Fibroblast of villous mesenchyme (primary cell): ENCODE data around the gene PHF19. TPM values are rescaled to one million over a fixed set of nuclear protein-coding genes. Genes with fewer than 3 reads are reported as not detected.

Experiments
- DNase-seq: peaks from one replicate; pipeline ENCODE4 v3.0.0-alpha.2; 2010; ENCODE audit warnings: low read depth
- H3K4me3 ChIP-seq: 2 replicates; pipeline ENCODE4 v1.5.1; 2011; ENCODE audit warnings: low read depth, mild to moderate bottlenecking, low read length
- CTCF ChIP-seq: IDR thresholded peaks from 2 replicates; pipeline ENCODE4 v1.5.1; 2012; ENCODE audit warnings: low read depth, mild to moderate bottlenecking, low read length; ENCODE audit not compliant: insufficient read depth
- total RNA-seq: library from RNA; depleted of rRNA; stranded (reverse); fragments of >200 nt; gene quantifications from 2 replicates; pipeline ENCODE4 v1.2.3, GENCODE V29; 2012

The PHF19 gene
- total RNA-seq, 1 donor, result 35.8 TPM

GRCh38 chr9:120895951-120896350 lies 19.0 kb upstream of the PHF19 start:
- no peak for TF ChIP-seq CTCF
- H3K4me3 ChIP-seq, result no peak overlapping the region
- DNase-seq, result no peak

- no peak for TF ChIP-seq CTCF
- no peak overlapping the region for H3K4me3 ChIP-seq
- peak; percentile 27 for DNase-seq
These were observed 17.5 kb upstream of the PHF19 start for GRCh38 chr9:120894321-120895148.

GRCh38 chr9:120893611-120894307 lies 16.8 kb upstream of the PHF19 start:
- no peak overlapping the region for H3K4me3 ChIP-seq
- DNase-seq, result no peak
- TF ChIP-seq CTCF, result no peak

- TF ChIP-seq CTCF, result no peak
- DNase-seq, result peak; percentile 76
- H3K4me3 ChIP-seq, result no peak overlapping the region
These were observed 16.0 kb upstream of the PHF19 start for GRCh38 chr9:120892748-120893610.

- TF ChIP-seq CTCF, result no peak
- H3K4me3 ChIP-seq, result no peak overlapping the region
- no peak for DNase-seq
These were observed 15.1 kb upstream of the PHF19 start for GRCh38 chr9:120891884-120892747.
